NCI-H446 treated with DMSO at 0.1 percent for 48 hours (cell line): ENCODE measurements around the gene HHAT.

Experiments
- DNase-seq: peaks from one replicate; lab custom pipeline; 2025; lab: John Stamatoyannopoulos, UW

The HHAT gene

GRCh38 chr1:210487021-210487420 lies 158.3 kb downstream of the HHAT start:
- DNase-seq, result no peak

- no peak for DNase-seq
Measured at GRCh38 chr1:210489491-210489890, 160.8 kb downstream of the HHAT start.

- no peak for DNase-seq
Measured at GRCh38 chr1:210490781-210491180, 162.1 kb downstream of the HHAT start.

GRCh38 chr1:210496063-210496462 lies 167.4 kb downstream of the HHAT start:
- no peak for DNase-seq

- no peak for DNase-seq
Measured at GRCh38 chr1:210499956-210500355, 171.3 kb downstream of the HHAT start.

- no peak for DNase-seq
Measured at GRCh38 chr1:210500831-210501230, 172.1 kb downstream of the HHAT start.

GRCh38 chr1:210504286-210504685 lies 175.6 kb downstream of the HHAT start:
- no peak for DNase-seq

- DNase-seq, result no peak
Measured at GRCh38 chr1:210505601-210506496, 177.1 kb downstream of the HHAT start.

GRCh38 chr1:210506689-210507088 lies 178.0 kb downstream of the HHAT start:
- DNase-seq, result no peak

GRCh38 chr1:210516092-210516656 lies 187.5 kb downstream of the HHAT start:
- no peak for DNase-seq

GRCh38 chr1:210516697-210517459 lies 188.2 kb downstream of the HHAT start:
- no peak for DNase-seq

- no peak for DNase-seq
Measured at GRCh38 chr1:210523830-210524229, 195.1 kb downstream of the HHAT start.

- no peak for DNase-seq
Measured at GRCh38 chr1:210525716-210526454, 197.2 kb downstream of the HHAT start.

GRCh38 chr1:210527091-210527490 lies 198.4 kb downstream of the HHAT start:
- no peak for DNase-seq

- DNase-seq, result no peak
Measured at GRCh38 chr1:210531475-210532222, 202.9 kb downstream of the HHAT start.

- DNase-seq, result no peak
Measured at GRCh38 chr1:210532223-210532598, 203.5 kb downstream of the HHAT start.

- DNase-seq, result no peak
Measured at GRCh38 chr1:210535761-210536160, 207.1 kb downstream of the HHAT start.

- DNase-seq, result no peak
Measured at GRCh38 chr1:210536254-210536961, 207.7 kb downstream of the HHAT start.

GRCh38 chr1:210540288-210540687 lies 211.6 kb downstream of the HHAT start:
- no peak for DNase-seq

- DNase-seq, result no peak
Measured at GRCh38 chr1:210541680-210542358, 213.1 kb downstream of the HHAT start.
